HepG2 (cell line): Measurements from ENCODE around the gene EPHX1. TPM values are rescaled to one million over a fixed set of nuclear protein-coding genes. Genes with fewer than 3 reads are reported as not detected.

Experiments
- AGO2 ChIP-seq: fragments of 200-400 bp; formaldehyde crosslinking; optimal IDR thresholded peaks from 2 replicates; pipeline ENCODE3; 2017; ENCODE audit warnings: mild to moderate bottlenecking, low read depth, low read length, moderate library complexity
- ATF1 ChIP-seq: IDR thresholded peaks from 2 replicates; pipeline ENCODE4 v1.6.1; 2016; ENCODE audit warnings: mild to moderate bottlenecking, control low read depth
- BCL6 ChIP-seq: IDR thresholded peaks from 2 replicates; pipeline ENCODE4 v1.6.1; 2016; ENCODE audit warnings: missing genetic modification reagents, missing compliant biosample characterization
- HMG20B ChIP-seq: conservative IDR thresholded peaks from 2 replicates; pipeline ENCODE4 v1.6.1; 2016; ENCODE audit warnings: missing genetic modification reagents, missing compliant biosample characterization
- KDM6A ChIP-seq: IDR thresholded peaks from 2 replicates; pipeline ENCODE4 v1.6.1; 2016; ENCODE audit warnings: low read depth
- MED1 ChIP-seq: sonication (generic); formaldehyde crosslinking; IDR thresholded peaks from 2 replicates; pipeline ENCODE4 v1.4.0; 2020; ENCODE audit warnings: missing genetic modification reagents
- MTA1 ChIP-seq: sonication (generic); formaldehyde crosslinking; IDR thresholded peaks from 2 replicates; pipeline ENCODE4 v1.4.0; 2020; ENCODE audit warnings: missing genetic modification reagents, mild to moderate bottlenecking, borderline replicate concordance
- NFIC ChIP-seq: IDR thresholded peaks from 2 replicates; pipeline ENCODE4 v1.6.1; 2012; ENCODE audit warnings: mild to moderate bottlenecking, low read length, inconsistent platforms
- PBX2 ChIP-seq: IDR thresholded peaks from 2 replicates; pipeline ENCODE4 v1.6.1; 2016; ENCODE audit warnings: control low read depth
- ZBTB33 ChIP-seq: sonication (generic); formaldehyde crosslinking; IDR thresholded peaks from 2 replicates; pipeline ENCODE4 v1.4.0; 2020; ENCODE audit warnings: missing genetic modification reagents
- ZFP37 ChIP-seq: sonication (generic); formaldehyde crosslinking; IDR thresholded peaks from 2 replicates; pipeline ENCODE4 v1.4.0; 2020; ENCODE audit warnings: missing genetic modification reagents, borderline replicate concordance
- ZNF205 ChIP-seq: IDR thresholded peaks from 2 replicates; pipeline ENCODE4 v1.6.1; 2018; ENCODE audit warnings: missing biosample characterization, missing genetic modification reagents
- ZNF670 ChIP-seq: sonication (generic); formaldehyde crosslinking; IDR thresholded peaks from 2 replicates; pipeline ENCODE4 v1.8.0; 2022; ENCODE audit warnings: mild to moderate bottlenecking, missing genetic modification reagents, borderline replicate concordance
- polyA plus RNA-seq, 8 experiments: library from polyadenylated mRNA; depleted of rRNA in 3 of 8; stranded (reverse) in 7 of 8; unstranded in 1 of 8; fragments of >200 nt; fragmentation: Illumina TruSeq in 4 of 8; extraction: Trizol in 4 of 8; gene quantifications; 2 replicates each; pipeline versions ENCODE4 v1.2.1 to v1.2.3, GENCODE V29; 2011 to 2016; ENCODE audit warnings: low read depth in 4 of 8, missing spikeins in 1 of 8, mixed read lengths in 1 of 8; ENCODE audit not compliant: insufficient read depth in 1 of 8
- total RNA-seq, 5 experiments: library from RNA; depleted of rRNA; stranded (reverse); fragments of >200 nt; fragmentation: Illumina TruSeq; extraction: Trizol; gene quantifications; 2 replicates each; pipeline ENCODE4 v1.2.3, GENCODE V29; 2016; ENCODE audit warnings: low read depth in 1 of 5
- TF ChIP-seq, protein P1 (sequence below): sonication (generic); formaldehyde crosslinking; IDR thresholded peaks from 2 replicates; pipeline ENCODE4 v1.5.0; 2020; ENCODE audit warnings: missing genetic modification reagents
- TF ChIP-seq, protein P2 (sequence below): sonication (generic); formaldehyde crosslinking; IDR thresholded peaks from 2 replicates; pipeline ENCODE4 v1.4.0; 2020; ENCODE audit warnings: missing genetic modification reagents
- TF ChIP-seq, protein P3 (sequence below): sonication (generic); formaldehyde crosslinking; conservative IDR thresholded peaks from 2 replicates; pipeline ENCODE4 v1.4.0; 2020; ENCODE audit warnings: missing genetic modification reagents
- TF ChIP-seq, protein P4 (sequence below): sonication (generic); formaldehyde crosslinking; IDR thresholded peaks from 2 replicates; pipeline ENCODE4 v1.4.0; 2020; ENCODE audit warnings: missing genetic modification reagents

Gene EPHX1
- total and polyA plus RNA-seq, 2 of the 13 experiments (the other 11 are each of a cell fraction or from before 2014, with no cell fraction given) = 27.7 to 36.5 TPM

DNA sequence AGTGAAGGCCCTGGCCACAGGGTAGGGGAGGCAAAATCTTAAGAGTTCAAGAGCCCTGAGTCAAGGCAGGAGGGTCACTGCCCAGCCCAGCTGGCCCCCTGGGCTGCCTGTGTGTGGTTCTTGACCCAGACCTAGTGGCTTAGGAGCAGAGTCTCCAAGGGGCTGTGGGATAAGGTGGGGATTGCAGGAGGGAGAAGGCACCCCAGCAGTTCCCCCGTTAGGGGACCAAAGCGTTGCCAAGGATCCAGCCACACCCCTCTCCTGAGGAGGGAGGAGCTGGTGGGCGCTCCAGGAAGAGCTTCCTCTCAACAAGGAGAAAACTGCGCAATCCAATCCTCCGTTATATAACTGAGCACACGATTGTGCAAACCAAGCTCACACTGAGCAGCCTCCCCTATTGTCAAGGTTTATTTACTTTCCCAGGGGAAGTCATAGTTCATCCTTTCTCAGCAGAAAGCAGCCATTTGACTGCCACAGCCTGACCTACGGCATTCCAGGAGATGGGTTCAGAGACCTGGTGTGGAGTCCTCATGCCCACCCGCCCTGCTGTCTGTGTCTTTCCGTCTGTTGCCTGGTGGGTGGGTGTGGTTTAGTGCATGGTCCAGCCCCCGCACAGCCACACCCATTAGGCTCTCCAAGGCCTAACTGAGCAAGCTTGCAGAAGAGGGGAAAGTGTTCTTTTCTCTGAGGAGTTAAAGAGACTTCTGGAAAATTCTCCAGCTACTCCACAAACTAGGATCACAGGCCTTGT, 3.5 kb downstream of the EPHX1 start (continued):
- TF ChIP-seq HMG20B (CRISPR knock-in tag) = peak; percentile 83; the same call in 1 of the 2 replicates
- TF ChIP-seq PBX2 = peak; percentile 32; the same call in 1 of the 2 replicates
- TF ChIP-seq MED1 (CRISPR knock-in tag) = peak; percentile 98
- TF ChIP-seq, protein P1, sequence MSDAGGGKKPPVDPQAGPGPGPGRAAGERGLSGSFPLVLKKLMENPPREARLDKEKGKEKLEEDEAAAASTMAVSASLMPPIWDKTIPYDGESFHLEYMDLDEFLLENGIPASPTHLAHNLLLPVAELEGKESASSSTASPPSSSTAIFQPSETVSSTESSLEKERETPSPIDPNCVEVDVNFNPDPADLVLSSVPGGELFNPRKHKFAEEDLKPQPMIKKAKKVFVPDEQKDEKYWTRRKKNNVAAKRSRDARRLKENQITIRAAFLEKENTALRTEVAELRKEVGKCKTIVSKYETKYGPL (CRISPR knock-in tag) = peak; percentile 99
- TF ChIP-seq, protein P2, sequence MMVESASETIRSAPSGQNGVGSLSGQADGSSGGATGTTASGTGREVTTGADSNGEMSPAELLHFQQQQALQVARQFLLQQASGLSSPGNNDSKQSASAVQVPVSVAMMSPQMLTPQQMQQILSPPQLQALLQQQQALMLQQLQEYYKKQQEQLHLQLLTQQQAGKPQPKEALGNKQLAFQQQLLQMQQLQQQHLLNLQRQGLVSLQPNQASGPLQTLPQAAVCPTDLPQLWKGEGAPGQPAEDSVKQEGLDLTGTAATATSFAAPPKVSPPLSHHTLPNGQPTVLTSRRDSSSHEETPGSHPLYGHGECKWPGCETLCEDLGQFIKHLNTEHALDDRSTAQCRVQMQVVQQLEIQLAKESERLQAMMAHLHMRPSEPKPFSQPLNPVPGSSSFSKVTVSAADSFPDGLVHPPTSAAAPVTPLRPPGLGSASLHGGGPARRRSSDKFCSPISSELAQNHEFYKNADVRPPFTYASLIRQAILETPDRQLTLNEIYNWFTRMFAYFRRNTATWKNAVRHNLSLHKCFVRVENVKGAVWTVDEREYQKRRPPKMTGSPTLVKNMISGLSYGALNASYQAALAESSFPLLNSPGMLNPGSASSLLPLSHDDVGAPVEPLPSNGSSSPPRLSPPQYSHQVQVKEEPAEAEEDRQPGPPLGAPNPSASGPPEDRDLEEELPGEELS (CRISPR knock-in tag) = peak; percentile 96
- TF ChIP-seq KDM6A (CRISPR knock-in tag) = peak; percentile 81
- TF ChIP-seq, protein P3, sequence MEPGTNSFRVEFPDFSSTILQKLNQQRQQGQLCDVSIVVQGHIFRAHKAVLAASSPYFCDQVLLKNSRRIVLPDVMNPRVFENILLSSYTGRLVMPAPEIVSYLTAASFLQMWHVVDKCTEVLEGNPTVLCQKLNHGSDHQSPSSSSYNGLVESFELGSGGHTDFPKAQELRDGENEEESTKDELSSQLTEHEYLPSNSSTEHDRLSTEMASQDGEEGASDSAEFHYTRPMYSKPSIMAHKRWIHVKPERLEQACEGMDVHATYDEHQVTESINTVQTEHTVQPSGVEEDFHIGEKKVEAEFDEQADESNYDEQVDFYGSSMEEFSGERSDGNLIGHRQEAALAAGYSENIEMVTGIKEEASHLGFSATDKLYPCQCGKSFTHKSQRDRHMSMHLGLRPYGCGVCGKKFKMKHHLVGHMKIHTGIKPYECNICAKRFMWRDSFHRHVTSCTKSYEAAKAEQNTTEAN (CRISPR knock-in tag) = peak; percentile 100
- TF ChIP-seq MTA1 (CRISPR knock-in tag) = peak; percentile 92
- TF ChIP-seq, protein P4, sequence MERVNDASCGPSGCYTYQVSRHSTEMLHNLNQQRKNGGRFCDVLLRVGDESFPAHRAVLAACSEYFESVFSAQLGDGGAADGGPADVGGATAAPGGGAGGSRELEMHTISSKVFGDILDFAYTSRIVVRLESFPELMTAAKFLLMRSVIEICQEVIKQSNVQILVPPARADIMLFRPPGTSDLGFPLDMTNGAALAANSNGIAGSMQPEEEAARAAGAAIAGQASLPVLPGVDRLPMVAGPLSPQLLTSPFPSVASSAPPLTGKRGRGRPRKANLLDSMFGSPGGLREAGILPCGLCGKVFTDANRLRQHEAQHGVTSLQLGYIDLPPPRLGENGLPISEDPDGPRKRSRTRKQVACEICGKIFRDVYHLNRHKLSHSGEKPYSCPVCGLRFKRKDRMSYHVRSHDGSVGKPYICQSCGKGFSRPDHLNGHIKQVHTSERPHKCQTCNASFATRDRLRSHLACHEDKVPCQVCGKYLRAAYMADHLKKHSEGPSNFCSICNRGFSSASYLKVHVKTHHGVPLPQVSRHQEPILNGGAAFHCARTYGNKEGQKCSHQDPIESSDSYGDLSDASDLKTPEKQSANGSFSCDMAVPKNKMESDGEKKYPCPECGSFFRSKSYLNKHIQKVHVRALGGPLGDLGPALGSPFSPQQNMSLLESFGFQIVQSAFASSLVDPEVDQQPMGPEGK = peak; percentile 80
- peak; percentile 94; the same call in 1 of the 2 replicates for TF ChIP-seq ZNF205 (CRISPR knock-in tag)
- TF ChIP-seq ZFP37 = peak; percentile 65; the same call in 1 of the 2 replicates
- peak; percentile 88 for TF ChIP-seq ZBTB33
- peak; percentile 98 for TF ChIP-seq BCL6 (CRISPR knock-in tag)
- peak; percentile 78 for TF ChIP-seq NFIC
- no peak for TF ChIP-seq AGO2
- TF ChIP-seq ATF1 (CRISPR knock-in tag) = peak; percentile 43; the same call in 1 of the 2 replicates
- TF ChIP-seq ZNF670 (CRISPR knock-in tag) = peak; percentile 100
